SK-N-SH (cell line): ENCODE results near the gene VCP. TPM values are rescaled to one million over a fixed set of nuclear protein-coding genes. Genes with fewer than 3 reads are reported as not detected.

Experiments used
- CTCF ChIA-PET: fragments of 300-600, 350-600 bp; formaldehyde crosslinking; extraction: SDS; loops from one replicate; lab custom pipeline; 2021; lab: Yijun Ruan, JAX
- POLR2A ChIA-PET: fragments of 350-600 bp; sonication (Branson Sonifier 250); formaldehyde crosslinking; extraction: SDS; loops from one replicate; lab custom pipeline; 2020; ENCODE audit warnings: antibody characterized with exemption, inconsistent platforms; lab: Yijun Ruan, JAX
- DNase-seq: peaks from one replicate; pipeline ENCODE4 v3.0.0; 2012
- H2AFZ ChIP-seq: fragments of 200-600 bp; sonication (generic); 2 replicates; pipeline ENCODE4 v1.8.1; 2016; ENCODE audit warnings: antibody characterized with exemption, mild to moderate bottlenecking, low read depth
- H3F3A ChIP-seq: fragments of 200-600 bp; sonication (generic); replicated peaks from 2 replicates; pipeline ENCODE3; 2016; ENCODE audit warnings: antibody characterized with exemption, mild to moderate bottlenecking; ENCODE audit not compliant: insufficient read depth
- H3K27ac ChIP-seq, 2 experiments: fragments of 200-500 bp in 1 of 2; fragments of 200-600 bp in 1 of 2; sonication (Bioruptor generic) in 1 of 2; sonication (generic), shearing (Covaris generic) in 1 of 2; 2 replicates each; pipeline versions ENCODE4 v1.5.1 to v1.6.1; 2014 to 2016; ENCODE audit warnings: low read depth in 2 of 2, inconsistent platforms in 1 of 2, low read length in 1 of 2, mild to moderate bottlenecking in 1 of 2, mixed read lengths in 1 of 2
- H3K27me3 ChIP-seq: fragments of 200-600 bp; sonication (generic), shearing (Covaris generic); 2 replicates; pipeline ENCODE4 v1.6.1; 2016; ENCODE audit warnings: mixed run types; ENCODE audit not compliant: insufficient read depth
- H3K36me3 ChIP-seq, 2 experiments: fragments of 200-500 bp in 1 of 2; fragments of 200-600 bp in 1 of 2; sonication (Bioruptor generic) in 1 of 2; sonication (generic) in 1 of 2; replicated peaks in 1 of 2; 2 replicates each; pipeline versions ENCODE3 to v1.5.1; 2014 to 2016; ENCODE audit warnings: low read length in 1 of 2, mild to moderate bottlenecking in 1 of 2; ENCODE audit not compliant: insufficient read depth in 2 of 2, control insufficient read depth in 1 of 2
- H3K4me1 ChIP-seq, 2 experiments: fragments of 200-500 bp in 1 of 2; fragments of 200-600 bp in 1 of 2; sonication (Bioruptor generic) in 1 of 2; sonication (generic), shearing (Covaris generic) in 1 of 2; 2 replicates each; pipeline versions ENCODE4 v1.5.1 to v1.6.1; 2014 to 2016; ENCODE audit warnings: low read depth in 1 of 2, low read length in 1 of 2, mixed run types in 1 of 2; ENCODE audit not compliant: insufficient read depth in 2 of 2, control insufficient read depth in 1 of 2
- H3K4me2 ChIP-seq: fragments of 200-600 bp; sonication (generic), shearing (Covaris generic); 2 replicates; pipeline ENCODE4 v1.6.1; 2017; ENCODE audit warnings: mixed run types
- H3K4me3 ChIP-seq, 2 experiments: fragments of 200-500 bp in 1 of 2; fragments of 200-600 bp in 1 of 2; sonication (Bioruptor generic) in 1 of 2; sonication (generic), shearing (Covaris generic) in 1 of 2; 2 replicates each; pipeline versions ENCODE4 v1.5.1 to v1.8.1; 2014 to 2016; ENCODE audit warnings: low read depth in 2 of 2, inconsistent platforms in 1 of 2, low read length in 1 of 2, mild to moderate bottlenecking in 1 of 2, mixed read lengths in 1 of 2, moderate library complexity in 1 of 2
- H3K79me2 ChIP-seq: fragments of 200-600 bp; sonication (generic); 2 replicates; pipeline ENCODE4 v1.8.1; 2017; ENCODE audit warnings: mild to moderate bottlenecking; ENCODE audit not compliant: insufficient read depth
- H3K9ac ChIP-seq: fragments of 200-600 bp; sonication (generic); 2 replicates; pipeline ENCODE4 v1.6.1; 2017; ENCODE audit warnings: mixed run types
- H3K9me2 ChIP-seq: fragments of 200-600 bp; sonication (generic); 2 replicates; pipeline ENCODE4 v1.6.1; 2017; ENCODE audit warnings: mixed run types
- H3K9me3 ChIP-seq: fragments of 200-600 bp; sonication (generic); 2 replicates; pipeline ENCODE4 v1.6.1; 2017; ENCODE audit warnings: mixed run types, mild to moderate bottlenecking, moderate library complexity
- H4K20me1 ChIP-seq: fragments of 200-600 bp; sonication (generic); 2 replicates; pipeline ENCODE4 v1.6.1; 2017; ENCODE audit warnings: mild to moderate bottlenecking, mixed run types; ENCODE audit not compliant: insufficient read depth
- CHD2 ChIP-seq: fragments of 150-350 bp; IDR thresholded peaks from 2 replicates; pipeline ENCODE4 v1.6.1; 2018; ENCODE audit warnings: low read length; ENCODE audit not compliant: partially characterized antibody
- CTCF ChIP-seq: fragments of 200-600 bp; sonication (generic); IDR thresholded peaks from 2 replicates; pipeline ENCODE4 v1.6.1; 2017; ENCODE audit warnings: antibody characterized with exemption, mild to moderate bottlenecking, moderate library complexity
- ELF1 ChIP-seq: IDR thresholded peaks from 2 replicates; pipeline ENCODE4 v1.4.0; 2012
- FOXM1 ChIP-seq: IDR thresholded peaks from 2 replicates; pipeline ENCODE4 v1.4.0; 2012; ENCODE audit warnings: low read depth, mild to moderate bottlenecking
- GATA2 ChIP-seq: sonication (generic); formaldehyde crosslinking; IDR thresholded peaks from 2 replicates; pipeline ENCODE4 v1.5.0; 2020; ENCODE audit warnings: mild to moderate bottlenecking, missing genetic modification reagents
- MAX ChIP-seq: IDR thresholded peaks from 2 replicates; pipeline ENCODE4 v1.4.0; 2012; ENCODE audit warnings: low read depth
- MXI1 ChIP-seq: IDR thresholded peaks from 2 replicates; pipeline ENCODE4 v1.6.1; 2012; ENCODE audit warnings: mild to moderate bottlenecking, low read depth, low read length, improper control_type of control experiment
- SIN3A ChIP-seq: IDR thresholded peaks from 2 replicates; pipeline ENCODE4 v1.6.1; 2012; ENCODE audit warnings: low read depth, mild to moderate bottlenecking, low read length, moderate library complexity, borderline replicate concordance
- USF2 ChIP-seq: fragments of 150-350 bp; IDR thresholded peaks from 2 replicates; pipeline ENCODE4 v1.6.1; 2017; ENCODE audit warnings: antibody characterized with exemption, low read length, low read depth, borderline replicate concordance
- YY1 ChIP-seq: IDR thresholded peaks from 2 replicates; pipeline ENCODE4 v1.4.0; 2012; ENCODE audit warnings: low read depth, mild to moderate bottlenecking
- WGBS: methylation state at CpG from one replicate; pipeline ENCODE4 v1.1.6; 2017; ENCODE audit warnings: low lambda C conversion rate; 5-methylcytosine and 5-hydroxymethylcytosine counted together
- polyA plus RNA-seq, 3 experiments: library from polyadenylated mRNA; depleted of rRNA; stranded (reverse); fragments of >200 nt; gene quantifications; 2 replicates each; pipeline ENCODE4 v1.2.3, GENCODE V29; 2012

VCP gene
- polyA plus RNA-seq, 1 of the 3 experiments (the other 2 are of a cell fraction): 238 TPM

- peaks cover 4% of the 10 kb centered on the region; the same call in 1 of the 2 replicates for H4K20me1 ChIP-seq
- TF ChIP-seq MAX (no peak), CTCF (no peak), MXI1 (peak; percentile 36), FOXM1 (no peak), GATA2 (CRISPR knock-in tag) (no peak), USF2 (no peak), SIN3A (no peak; the same call in 1 of the 2 replicates), YY1 (no peak), CHD2 (peak; percentile 69), ELF1 (no peak)
- TF ChIP-seq, all 33 proteins: peak for 2
- H3K27me3 ChIP-seq: no peaks in the 10 kb centered on the region
- peaks cover 0 to 5% of the 10 kb centered on the region in 2 experiments for H3K36me3 ChIP-seq
- ChIA-PET POLR2A (interaction anchor here (0.6 to 3.2 kb wide), 5 partner anchors 12 to 375 kb away, joined by 3 to 35 read pairs (median 6); partner anchors contain the start of genes FANCG, RUSC2, STOML2 and UNC13B), CTCF (interaction anchor here (1.2 to 3.6 kb wide), 14 partner anchors 8 to 550 kb away, joined by 3 to 55 read pairs (median 6); partner anchors contain the start of genes ARHGEF39, PIGO and STOML2)
- peak overlapping the region; percentile 97 to 98 for H3K27ac ChIP-seq
- H3K9me2 ChIP-seq: no peaks in the 10 kb centered on the region
- H3K9me3 ChIP-seq: no peaks in the 10 kb centered on the region
- H3F3A ChIP-seq: peaks cover 42% of the 10 kb centered on the region
- H3K4me1 ChIP-seq: peaks cover 30 to 43% of the 10 kb centered on the region in 2 experiments
- H3K9ac ChIP-seq: peak overlapping the region; percentile 93
- peak overlapping the region; percentile 58 for H2AFZ ChIP-seq
- 16% methylated on average over 12 of the region's 12 CpGs for WGBS
- H3K79me2 ChIP-seq: peaks cover 41% of the 10 kb centered on the region
- peak overlapping the region; percentile 76 to 85 for H3K4me3 ChIP-seq
- peak; percentile 38 for DNase-seq
- peak overlapping the region; percentile 99 for H3K4me2 ChIP-seq
Measured at GRCh38 chr9:35114840-35115628, 42.6 kb upstream of the VCP start.
